ENCODE measurements around the gene AZIN2.

- TF ChIP-seq RARB (CRISPR knock-in tag; IDR thresholded peaks at IDR 0.05) (no peak), CTCF (IDR thresholded peaks at IDR 0.05) (no peak), HMGXB4 (CRISPR knock-in tag; IDR thresholded peaks at IDR 0.05; ENCODE audit: borderline replicate concordance) (no peak)
These were observed 15.7 kb upstream of the AZIN2 start for GRCh38 chr1:33065301-33065700.
